SK-N-SH (cell line): ENCODE results near the gene CASP1. TPM values are rescaled to one million over a fixed set of nuclear protein-coding genes. Genes with fewer than 3 reads are reported as not detected.

Experiments
- CTCF ChIA-PET: fragments of 300-600, 350-600 bp; formaldehyde crosslinking; extraction: SDS; loops from one replicate; lab custom pipeline; 2021; lab: Yijun Ruan, JAX
- POLR2A ChIA-PET: fragments of 350-600 bp; sonication (Branson Sonifier 250); formaldehyde crosslinking; extraction: SDS; loops from one replicate; lab custom pipeline; 2020; ENCODE audit warnings: antibody characterized with exemption, inconsistent platforms; lab: Yijun Ruan, JAX
- DNase-seq: peaks from one replicate; pipeline ENCODE4 v3.0.0; 2012
- H2AFZ ChIP-seq: fragments of 200-600 bp; sonication (generic); 2 replicates; pipeline ENCODE4 v1.8.1; 2016; ENCODE audit warnings: antibody characterized with exemption, mild to moderate bottlenecking, low read depth
- H3F3A ChIP-seq: fragments of 200-600 bp; sonication (generic); replicated peaks from 2 replicates; pipeline ENCODE3; 2016; ENCODE audit warnings: antibody characterized with exemption, mild to moderate bottlenecking; ENCODE audit not compliant: insufficient read depth
- H3K27ac ChIP-seq, 2 experiments: fragments of 200-500 bp in 1 of 2; fragments of 200-600 bp in 1 of 2; sonication (Bioruptor generic) in 1 of 2; sonication (generic), shearing (Covaris generic) in 1 of 2; 2 replicates each; pipeline versions ENCODE4 v1.5.1 to v1.6.1; 2014 to 2016; ENCODE audit warnings: low read depth in 2 of 2, inconsistent platforms in 1 of 2, low read length in 1 of 2, mild to moderate bottlenecking in 1 of 2, mixed read lengths in 1 of 2
- H3K27me3 ChIP-seq: fragments of 200-600 bp; sonication (generic), shearing (Covaris generic); 2 replicates; pipeline ENCODE4 v1.6.1; 2016; ENCODE audit warnings: mixed run types; ENCODE audit not compliant: insufficient read depth
- H3K36me3 ChIP-seq, 2 experiments: fragments of 200-500 bp in 1 of 2; fragments of 200-600 bp in 1 of 2; sonication (Bioruptor generic) in 1 of 2; sonication (generic) in 1 of 2; replicated peaks in 1 of 2; 2 replicates each; pipeline versions ENCODE3 to v1.5.1; 2014 to 2016; ENCODE audit warnings: low read length in 1 of 2, mild to moderate bottlenecking in 1 of 2; ENCODE audit not compliant: insufficient read depth in 2 of 2, control insufficient read depth in 1 of 2
- H3K4me1 ChIP-seq, 2 experiments: fragments of 200-500 bp in 1 of 2; fragments of 200-600 bp in 1 of 2; sonication (Bioruptor generic) in 1 of 2; sonication (generic), shearing (Covaris generic) in 1 of 2; 2 replicates each; pipeline versions ENCODE4 v1.5.1 to v1.6.1; 2014 to 2016; ENCODE audit warnings: low read depth in 1 of 2, low read length in 1 of 2, mixed run types in 1 of 2; ENCODE audit not compliant: insufficient read depth in 2 of 2, control insufficient read depth in 1 of 2
- H3K4me2 ChIP-seq: fragments of 200-600 bp; sonication (generic), shearing (Covaris generic); 2 replicates; pipeline ENCODE4 v1.6.1; 2017; ENCODE audit warnings: mixed run types
- H3K4me3 ChIP-seq, 2 experiments: fragments of 200-500 bp in 1 of 2; fragments of 200-600 bp in 1 of 2; sonication (Bioruptor generic) in 1 of 2; sonication (generic), shearing (Covaris generic) in 1 of 2; 2 replicates each; pipeline versions ENCODE4 v1.5.1 to v1.8.1; 2014 to 2016; ENCODE audit warnings: low read depth in 2 of 2, inconsistent platforms in 1 of 2, low read length in 1 of 2, mild to moderate bottlenecking in 1 of 2, mixed read lengths in 1 of 2, moderate library complexity in 1 of 2
- H3K79me2 ChIP-seq: fragments of 200-600 bp; sonication (generic); 2 replicates; pipeline ENCODE4 v1.8.1; 2017; ENCODE audit warnings: mild to moderate bottlenecking; ENCODE audit not compliant: insufficient read depth
- H3K9ac ChIP-seq: fragments of 200-600 bp; sonication (generic); 2 replicates; pipeline ENCODE4 v1.6.1; 2017; ENCODE audit warnings: mixed run types
- H3K9me2 ChIP-seq: fragments of 200-600 bp; sonication (generic); 2 replicates; pipeline ENCODE4 v1.6.1; 2017; ENCODE audit warnings: mixed run types
- H3K9me3 ChIP-seq: fragments of 200-600 bp; sonication (generic); 2 replicates; pipeline ENCODE4 v1.6.1; 2017; ENCODE audit warnings: mixed run types, mild to moderate bottlenecking, moderate library complexity
- H4K20me1 ChIP-seq: fragments of 200-600 bp; sonication (generic); 2 replicates; pipeline ENCODE4 v1.6.1; 2017; ENCODE audit warnings: mild to moderate bottlenecking, mixed run types; ENCODE audit not compliant: insufficient read depth
- CTCF ChIP-seq: fragments of 200-600 bp; sonication (generic); IDR thresholded peaks from 2 replicates; pipeline ENCODE4 v1.6.1; 2017; ENCODE audit warnings: antibody characterized with exemption, mild to moderate bottlenecking, moderate library complexity
- EP300 ChIP-seq, 2 experiments: IDR thresholded peaks; 2 replicates each; pipeline versions ENCODE4 v1.4.0 to v1.6.1; 2012; ENCODE audit warnings: borderline replicate concordance in 1 of 2, low read depth in 1 of 2, low read length in 1 of 2
- FOSL2 ChIP-seq: IDR thresholded peaks from 2 replicates; pipeline ENCODE4 v1.4.0; 2012; ENCODE audit warnings: low read depth, mild to moderate bottlenecking, moderate library complexity, borderline replicate concordance
- FOXJ3 ChIP-seq: sonication (generic); formaldehyde crosslinking; IDR thresholded peaks from 2 replicates; pipeline ENCODE4 v1.5.1; 2020; ENCODE audit warnings: mild to moderate bottlenecking, missing genetic modification reagents
- FOXM1 ChIP-seq: IDR thresholded peaks from 2 replicates; pipeline ENCODE4 v1.4.0; 2012; ENCODE audit warnings: low read depth, mild to moderate bottlenecking
- GABPA ChIP-seq: IDR thresholded peaks from 2 replicates; pipeline ENCODE4 v1.4.0; 2012; ENCODE audit warnings: low read depth, mild to moderate bottlenecking
- IRF3 ChIP-seq: fragments of 150-350 bp; IDR thresholded peaks from 2 replicates; pipeline ENCODE4 v1.6.1; 2016; ENCODE audit warnings: mild to moderate bottlenecking, low read depth, low read length
- MAX ChIP-seq: IDR thresholded peaks from 2 replicates; pipeline ENCODE4 v1.4.0; 2012; ENCODE audit warnings: low read depth
- MEF2A ChIP-seq: IDR thresholded peaks from 2 replicates; pipeline ENCODE4 v1.4.0; 2012; ENCODE audit warnings: low read depth, borderline replicate concordance
- MXI1 ChIP-seq: IDR thresholded peaks from 2 replicates; pipeline ENCODE4 v1.6.1; 2012; ENCODE audit warnings: mild to moderate bottlenecking, low read depth, low read length, improper control_type of control experiment
- NFIC ChIP-seq: IDR thresholded peaks from 2 replicates; pipeline ENCODE4 v1.4.0; 2012; ENCODE audit warnings: borderline replicate concordance
- PBX3 ChIP-seq: IDR thresholded peaks from 2 replicates; pipeline ENCODE4; 2012
- RAD21 ChIP-seq: IDR thresholded peaks from 2 replicates; pipeline ENCODE4 v1.6.1; 2012; ENCODE audit warnings: mild to moderate bottlenecking, low read length
- RFX5 ChIP-seq: IDR thresholded peaks from 2 replicates; pipeline ENCODE4 v1.6.1; 2012; ENCODE audit warnings: mild to moderate bottlenecking, improper control_type of control experiment, low read length
- TAF1 ChIP-seq: IDR thresholded peaks from 2 replicates; pipeline ENCODE4 v1.6.1; 2012; ENCODE audit warnings: low read depth, mild to moderate bottlenecking, low read length, moderate library complexity, borderline replicate concordance
- TCF12 ChIP-seq: IDR thresholded peaks from 2 replicates; pipeline ENCODE4 v1.4.0; 2012
- YY1 ChIP-seq: IDR thresholded peaks from 2 replicates; pipeline ENCODE4 v1.4.0; 2012; ENCODE audit warnings: low read depth, mild to moderate bottlenecking
- ZBTB33 ChIP-seq: IDR thresholded peaks from 2 replicates; pipeline ENCODE4 v1.4.0; 2012; ENCODE audit warnings: low read depth, borderline replicate concordance
- WGBS: methylation state at CpG from one replicate; pipeline ENCODE4 v1.1.6; 2017; ENCODE audit warnings: low lambda C conversion rate; 5-methylcytosine and 5-hydroxymethylcytosine counted together
- polyA plus RNA-seq, 3 experiments: library from polyadenylated mRNA; depleted of rRNA; stranded (reverse); fragments of >200 nt; gene quantifications; 2 replicates each; pipeline ENCODE4 v1.2.3, GENCODE V29; 2012

Gene CASP1
- polyA plus RNA-seq, 1 of the 3 experiments (the other 2 are of a cell fraction), result not detected

GRCh38 chr11:104984808-104985207 is 50.1 kb downstream of the CASP1 start:
- no peak overlapping the region for H3K4me3 ChIP-seq
- 28% methylated on average over 3 of the region's 3 CpGs for WGBS
- ChIA-PET POLR2A (no interaction called here), CTCF (interaction anchor here (1.0 kb wide), 1 partner anchor 876 kb away, joined by 3 read pairs; no protein-coding TSS in a partner anchor)
- no peak overlapping the region for H3K9ac ChIP-seq
- H3K4me2 ChIP-seq, result no peak overlapping the region
- no peaks in the 10 kb centered on the region for H3K79me2 ChIP-seq
- H3K4me1 ChIP-seq, result no peaks in the 10 kb centered on the region
- no peak for DNase-seq
- H3K9me2 ChIP-seq, result no peaks in the 10 kb centered on the region
- H4K20me1 ChIP-seq, result no peaks in the 10 kb centered on the region
- H3K9me3 ChIP-seq, result no peaks in the 10 kb centered on the region; the same call in 1 of the 2 replicates
- H3K27me3 ChIP-seq, result no peaks in the 10 kb centered on the region
- H3F3A ChIP-seq, result no peaks in the 10 kb centered on the region
- no peak overlapping the region for H3K27ac ChIP-seq
- no peak overlapping the region for H2AFZ ChIP-seq
- no peak for TF ChIP-seq MAX
- no peak for TF ChIP-seq ZBTB33
- TF ChIP-seq PBX3, result no peak
- no peak for TF ChIP-seq FOXM1
- no peak for TF ChIP-seq NFIC
- TF ChIP-seq MEF2A, result no peak
- no peak for TF ChIP-seq FOSL2
- TF ChIP-seq YY1, result no peak
- no peak for TF ChIP-seq MXI1
- no peak for TF ChIP-seq RAD21
- TF ChIP-seq GABPA, result no peak
- TF ChIP-seq IRF3, result no peak
- TF ChIP-seq TAF1, result no peak
- no peak for TF ChIP-seq RFX5
- no peak for TF ChIP-seq EP300 (IDR thresholded peaks at IDR 0.05; ENCODE audit: borderline replicate concordance in 1 of 2, low read depth in 1 of 2, low read length in 1 of 2)
- no peak for TF ChIP-seq TCF12
- H3K36me3 ChIP-seq, result no peaks in the 10 kb centered on the region

- DNase-seq, result no peak
- Histone ChIP-seq H3K4me2 (no peak overlapping the region), H3K4me3 (no peak overlapping the region), H3F3A (no peaks in the 10 kb centered on the region), H3K9me2 (no peaks in the 10 kb centered on the region), H4K20me1 (no peaks in the 10 kb centered on the region), H3K79me2 (no peaks in the 10 kb centered on the region), H3K27ac (no peak overlapping the region), H3K9ac (no peak overlapping the region), H2AFZ (no peak overlapping the region), H3K4me1 (no peaks in the 10 kb centered on the region), H3K36me3 (no peaks in the 10 kb centered on the region), H3K9me3 (no peaks in the 10 kb centered on the region), H3K27me3 (no peaks in the 10 kb centered on the region)
- ChIA-PET POLR2A (no interaction called here), CTCF (no interaction called here)
- 75% methylated on average over 1 of the region's 1 CpG for WGBS
- no peak for TF ChIP-seq RAD21
- TF ChIP-seq CTCF, result no peak
- TF ChIP-seq MXI1, result no peak
- no peak for TF ChIP-seq FOXJ3
Observed at GRCh38 chr11:104979839-104980238, 55.1 kb downstream of the CASP1 start.
